ENCODE data around the gene PLA2G4F. TPM values are rescaled to one million over a fixed set of nuclear protein-coding genes. Genes with fewer than 3 reads are reported as not detected.

Gene PLA2G4F
- total RNA-seq, 1 donor from 2014 or later, result 1.5 TPM

- no peak for TF ChIP-seq CTCF (IDR thresholded peaks at IDR 0.05; ENCODE audit: unreplicated experiment)
- H3K36me3 Mint-ChIP-seq, result no peaks in the 10 kb centered on the region
- peaks cover 10% of the 10 kb centered on the region for H3K27me3 Mint-ChIP-seq (ENCODE audit: low read depth)
- peaks cover 23% of the 10 kb centered on the region for H3K4me1 Mint-ChIP-seq
- H3K27ac Mint-ChIP-seq, result no peak overlapping the region
- no peaks in the 10 kb centered on the region for H3K9me3 Mint-ChIP-seq
- no peak overlapping the region for H3K4me3 Mint-ChIP-seq
- peak in 1 of 2 experiments; percentile 34 for DNase-seq (ENCODE audit: low spot score in 2 of 2, unreplicated experiment in 2 of 2)
Measured at GRCh38 chr15:42146551-42147430, 9.6 kb downstream of the PLA2G4F start.

GRCh38 chr15:42145546-42146455 lies 10.6 kb downstream of the PLA2G4F start:
- no peak overlapping the region for H3K4me3 Mint-ChIP-seq
- no peak for TF ChIP-seq CTCF (IDR thresholded peaks at IDR 0.05; ENCODE audit: unreplicated experiment)
- H3K9me3 Mint-ChIP-seq, result no peaks in the 10 kb centered on the region
- H3K27me3 Mint-ChIP-seq (ENCODE audit: low read depth), result peaks cover 15% of the 10 kb centered on the region
- no peak overlapping the region for H3K27ac Mint-ChIP-seq
- no peaks in the 10 kb centered on the region for H3K36me3 Mint-ChIP-seq
- peaks cover 13% of the 10 kb centered on the region for H3K4me1 Mint-ChIP-seq
- peak in 1 of 2 experiments; percentile 35 for DNase-seq (ENCODE audit: low spot score in 2 of 2, unreplicated experiment in 2 of 2)

- no peaks in the 10 kb centered on the region for H3K36me3 Mint-ChIP-seq
- no peak overlapping the region for H3K27ac Mint-ChIP-seq
- H3K27me3 Mint-ChIP-seq (ENCODE audit: low read depth), result peaks cover 22% of the 10 kb centered on the region
Measured at GRCh38 chr15:42144841-42145375, 11.5 kb downstream of the PLA2G4F start.

GRCh38 chr15:42143866-42144625 lies 12.4 kb downstream of the PLA2G4F start:
- DNase-seq (ENCODE audit: low spot score in 2 of 2, unreplicated experiment in 2 of 2), result no peak
- peaks cover 9% of the 10 kb centered on the region for H3K4me1 Mint-ChIP-seq
- H3K9me3 Mint-ChIP-seq, result peaks cover 9% of the 10 kb centered on the region
- H3K27me3 Mint-ChIP-seq (ENCODE audit: low read depth), result peaks cover 28% of the 10 kb centered on the region
- H3K27ac Mint-ChIP-seq, result no peak overlapping the region
- no peak overlapping the region for H3K4me3 Mint-ChIP-seq
- TF ChIP-seq CTCF (IDR thresholded peaks at IDR 0.05; ENCODE audit: unreplicated experiment), result no peak
- H3K36me3 Mint-ChIP-seq, result no peaks in the 10 kb centered on the region

More at GRCh38 chr15:42144841-42145375, 11.5 kb downstream of the PLA2G4F start:
- Mint-ChIP-seq H3K4me3 (no peak overlapping the region), H3K9me3 (peaks cover under 1% of the 10 kb centered on the region), H3K4me1 (peaks cover 9% of the 10 kb centered on the region)
- peak in 1 of 2 experiments; percentile 7 for DNase-seq (ENCODE audit: low spot score in 2 of 2, unreplicated experiment in 2 of 2)
- TF ChIP-seq CTCF (IDR thresholded peaks at IDR 0.05; ENCODE audit: unreplicated experiment), result no peak

GRCh38 chr15:42143356-42143755 lies 13.1 kb downstream of the PLA2G4F start:
- Mint-ChIP-seq H3K4me3 (no peak overlapping the region), H3K27ac (no peak overlapping the region), H3K36me3 (no peaks in the 10 kb centered on the region), H3K27me3 (ENCODE audit: low read depth) (peaks cover 31% of the 10 kb centered on the region), H3K4me1 (peaks cover 8% of the 10 kb centered on the region), H3K9me3 (peaks cover 12% of the 10 kb centered on the region)
- no peak for TF ChIP-seq CTCF (IDR thresholded peaks at IDR 0.05; ENCODE audit: unreplicated experiment)
- DNase-seq (ENCODE audit: low spot score in 2 of 2, unreplicated experiment in 2 of 2), result no peak
